ENCODE measurements around the gene ACTG2.

The ACTG2 gene

DNA sequence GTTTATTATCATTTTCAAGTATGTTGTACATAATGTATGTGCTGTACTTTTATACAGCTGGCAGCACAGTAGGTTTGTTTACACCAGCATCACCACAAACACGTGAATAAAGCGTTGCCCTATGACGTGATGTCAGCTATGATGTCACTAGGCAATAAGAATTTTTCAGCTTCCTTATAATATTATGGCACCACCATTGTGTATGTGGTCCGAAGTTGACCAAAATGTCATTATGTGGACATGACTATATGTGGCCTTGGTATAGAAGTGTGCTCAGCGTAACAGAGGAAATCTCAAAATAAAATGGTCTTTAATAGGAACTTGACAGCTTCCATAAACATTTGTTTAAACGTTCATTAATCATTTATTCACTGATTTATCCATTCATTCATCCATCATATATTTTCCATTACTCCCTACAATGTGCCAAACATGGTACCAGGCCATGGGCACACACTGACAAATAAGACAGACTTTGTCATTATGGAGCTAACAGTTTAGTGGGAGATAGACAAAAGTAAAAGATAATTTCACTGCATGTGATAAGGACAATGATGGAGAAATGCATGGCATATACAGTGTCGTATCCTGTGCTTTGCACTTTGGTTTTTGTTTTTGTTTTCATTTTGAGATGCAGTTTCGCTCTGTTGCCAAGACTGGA, 18.9 kb downstream of the ACTG2 start:
- DNase-seq (ENCODE audit: extremely low read depth in 1 of 2, low read depth in 1 of 2), result no peak

DNA sequence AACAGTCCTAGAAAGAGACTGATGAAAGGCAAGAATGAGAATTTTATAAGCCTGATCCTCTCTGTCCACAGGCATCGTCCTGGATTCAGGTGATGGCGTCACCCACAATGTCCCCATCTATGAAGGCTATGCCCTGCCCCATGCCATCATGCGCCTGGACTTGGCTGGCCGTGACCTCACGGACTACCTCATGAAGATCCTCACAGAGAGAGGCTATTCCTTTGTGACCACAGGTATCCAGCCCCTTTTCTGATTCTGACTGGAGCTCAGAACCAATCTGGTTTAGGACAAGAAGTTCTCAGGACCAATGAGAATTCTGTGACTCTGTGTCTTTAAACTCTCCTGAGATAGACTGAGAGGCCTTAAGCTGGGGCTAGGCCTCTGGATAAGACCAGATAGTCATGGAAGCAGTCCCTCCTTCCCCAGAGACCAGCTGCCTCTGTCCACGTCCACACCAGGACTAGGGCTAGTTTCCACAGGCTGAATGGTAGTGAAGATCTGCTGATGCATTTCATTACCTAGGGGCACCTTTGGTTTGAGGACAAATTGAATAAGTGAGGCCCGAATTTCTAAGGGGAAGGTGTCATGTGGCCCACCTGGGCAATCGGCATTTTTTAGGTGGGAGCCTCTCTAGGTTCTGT, 20.7 kb downstream of the ACTG2 start:
- DNase-seq (ENCODE audit: extremely low read depth in 1 of 2, low read depth in 1 of 2), result no peak

DNA sequence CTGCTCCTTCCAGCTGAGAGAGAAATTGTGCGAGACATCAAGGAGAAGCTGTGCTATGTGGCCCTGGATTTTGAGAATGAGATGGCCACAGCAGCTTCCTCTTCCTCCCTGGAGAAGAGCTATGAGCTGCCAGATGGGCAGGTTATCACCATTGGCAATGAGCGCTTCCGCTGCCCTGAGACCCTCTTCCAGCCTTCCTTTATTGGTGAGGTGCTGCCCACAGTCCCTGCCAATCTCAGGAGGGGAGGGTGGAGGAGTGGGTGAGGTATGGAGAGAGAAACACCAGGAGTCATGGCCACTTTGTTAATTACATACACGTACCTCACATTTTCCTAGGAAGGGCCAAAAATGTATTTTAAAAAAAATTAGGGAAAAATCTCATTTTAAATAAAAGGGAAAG, 21.9 kb downstream of the ACTG2 start:
- no peak for DNase-seq (ENCODE audit: extremely low read depth in 1 of 2, low read depth in 1 of 2)

DNA sequence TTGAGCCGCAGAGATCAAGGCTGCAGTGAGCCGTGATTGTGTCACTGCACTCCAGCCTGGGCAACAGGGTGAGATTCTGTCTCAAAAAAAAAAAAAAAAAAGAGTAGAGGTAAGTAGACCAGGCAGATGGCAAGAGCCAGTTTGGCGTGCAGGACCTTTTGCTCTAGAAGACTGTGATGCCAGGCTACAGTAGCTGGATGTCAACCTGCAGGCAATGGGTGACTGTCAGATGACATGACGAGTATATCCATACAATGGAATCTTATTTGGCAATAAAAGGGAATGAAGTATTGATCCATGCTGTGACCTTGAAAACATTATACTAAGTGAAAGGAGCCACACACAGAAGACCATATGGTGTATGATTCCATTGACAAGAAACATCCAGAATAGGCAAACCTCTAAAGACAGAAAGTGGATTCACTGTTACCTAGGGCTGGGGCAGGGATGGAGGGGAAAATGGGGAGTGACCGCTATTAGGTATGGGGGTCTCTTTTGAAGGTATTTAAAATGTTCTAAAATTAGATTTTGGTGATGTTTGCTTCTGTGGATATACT, 22.7 kb downstream of the ACTG2 start:
- no peak for DNase-seq (ENCODE audit: extremely low read depth in 1 of 2, low read depth in 1 of 2)

DNA sequence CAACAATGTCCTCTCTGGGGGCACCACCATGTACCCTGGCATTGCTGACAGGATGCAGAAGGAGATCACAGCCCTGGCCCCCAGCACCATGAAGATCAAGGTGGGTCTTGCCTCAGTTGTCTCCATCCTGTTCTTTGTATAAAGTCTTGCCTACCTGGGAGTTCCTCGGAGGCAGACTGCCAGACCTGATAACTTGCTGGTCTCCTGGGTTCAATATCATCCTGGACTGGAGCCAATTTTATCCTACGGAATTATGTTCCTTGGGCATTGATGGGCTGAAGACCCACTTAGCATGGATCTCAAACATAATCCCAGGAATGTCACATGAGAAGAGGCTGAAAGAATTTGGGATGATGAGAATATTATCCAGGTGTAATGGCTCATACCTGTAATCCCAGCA, 23.9 kb downstream of the ACTG2 start:
- DNase-seq (ENCODE audit: extremely low read depth in 1 of 2, low read depth in 1 of 2), result no peak

DNA sequence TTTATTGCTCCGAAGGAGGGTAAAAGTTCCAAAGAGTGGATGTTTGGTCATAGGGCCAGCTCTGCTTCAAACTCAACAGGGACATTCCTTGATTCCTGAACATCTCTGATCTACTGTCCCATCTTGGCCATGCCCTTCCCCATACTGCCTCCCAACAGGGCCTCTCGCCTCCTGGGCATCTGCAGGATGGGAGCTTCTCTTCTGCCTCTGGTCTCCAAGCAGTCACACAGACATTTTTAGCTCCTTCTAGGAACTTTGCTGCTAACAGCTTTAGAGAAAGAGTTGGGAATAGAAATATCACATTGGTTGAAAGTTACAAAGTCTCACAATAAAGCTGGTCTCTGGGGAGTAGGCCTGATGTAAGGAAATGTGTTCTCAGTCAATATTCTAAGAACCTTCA, 24.5 kb downstream of the ACTG2 start:
- no peak for DNase-seq (ENCODE audit: extremely low read depth in 1 of 2, low read depth in 1 of 2)

DNA sequence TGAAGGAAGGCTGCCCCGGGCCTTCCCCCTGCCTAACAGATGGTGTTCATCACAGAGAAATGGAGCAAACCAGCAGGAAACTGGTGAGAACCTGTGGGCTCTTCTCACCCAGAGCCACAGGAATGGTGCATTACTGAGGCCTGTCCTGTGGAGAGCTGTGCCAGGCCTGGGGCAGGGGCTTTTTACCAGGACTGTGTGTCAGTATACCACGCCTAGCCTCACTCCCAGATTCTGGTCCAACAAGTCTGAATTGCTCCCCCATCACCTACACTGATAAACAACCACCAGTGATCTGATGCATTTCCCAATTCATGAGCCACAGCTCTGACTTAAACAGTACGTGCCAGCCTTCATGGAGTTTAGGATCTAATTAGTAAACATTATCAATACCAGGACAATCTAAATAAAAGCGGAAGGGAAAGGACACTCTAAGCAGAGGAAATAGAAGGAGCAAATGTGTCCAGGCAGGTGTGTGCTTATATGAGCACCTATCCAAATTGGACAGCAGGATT, 24.9 kb downstream of the ACTG2 start:
- DNase-seq (ENCODE audit: extremely low read depth in 1 of 2, low read depth in 1 of 2), result no peak

DNA sequence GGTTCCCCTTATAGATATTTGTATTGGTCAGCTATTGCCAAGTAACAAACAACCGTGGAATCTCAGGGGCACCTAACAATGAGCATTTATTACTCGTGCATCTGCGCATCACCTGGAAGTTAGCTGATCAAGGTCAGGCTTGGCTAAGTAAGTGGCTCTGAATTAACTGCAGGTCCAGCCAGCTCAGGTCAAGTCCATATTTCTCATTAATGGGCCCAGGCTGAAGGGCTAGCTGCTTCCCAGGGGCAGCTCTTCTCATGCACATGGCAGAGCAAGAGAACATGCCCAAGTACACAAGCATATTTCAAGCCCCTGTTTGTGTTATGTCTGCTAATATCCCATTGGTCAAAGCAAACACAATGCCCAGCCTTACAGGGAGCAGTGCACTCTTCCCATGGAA, 26.0 kb downstream of the ACTG2 start:
- no peak for DNase-seq (ENCODE audit: extremely low read depth in 1 of 2, low read depth in 1 of 2)

DNA sequence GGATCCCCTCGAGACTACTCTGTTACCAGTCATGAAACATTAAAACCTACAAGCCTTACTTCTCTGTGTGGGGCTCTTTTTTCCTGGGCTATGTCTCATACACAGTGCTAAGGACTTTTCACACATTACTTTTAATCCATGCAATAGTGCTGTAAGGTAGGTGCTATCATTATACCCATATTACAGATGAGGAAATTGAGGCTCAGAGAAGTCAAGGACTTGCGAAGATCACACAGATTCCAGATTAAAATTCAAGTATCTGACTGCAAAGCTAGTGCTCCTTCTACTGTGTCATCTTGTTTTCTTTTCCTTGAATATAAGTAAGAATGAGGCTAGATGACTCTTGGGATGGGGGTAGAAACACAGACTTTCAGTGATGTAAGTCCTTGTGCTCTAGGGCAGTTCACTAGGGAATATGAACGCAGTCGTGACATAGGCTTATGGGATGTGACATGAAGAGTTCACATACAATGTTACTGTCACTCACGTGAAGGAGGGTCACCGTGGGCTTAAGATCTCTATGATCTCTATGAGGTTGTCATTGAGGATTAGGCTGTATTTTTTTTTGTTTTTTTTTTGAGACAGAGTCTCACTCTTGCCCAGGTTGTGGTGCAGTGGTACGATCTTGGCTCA, 26.9 kb downstream of the ACTG2 start:
- DNase-seq (ENCODE audit: extremely low read depth in 1 of 2, low read depth in 1 of 2), result no peak

DNA sequence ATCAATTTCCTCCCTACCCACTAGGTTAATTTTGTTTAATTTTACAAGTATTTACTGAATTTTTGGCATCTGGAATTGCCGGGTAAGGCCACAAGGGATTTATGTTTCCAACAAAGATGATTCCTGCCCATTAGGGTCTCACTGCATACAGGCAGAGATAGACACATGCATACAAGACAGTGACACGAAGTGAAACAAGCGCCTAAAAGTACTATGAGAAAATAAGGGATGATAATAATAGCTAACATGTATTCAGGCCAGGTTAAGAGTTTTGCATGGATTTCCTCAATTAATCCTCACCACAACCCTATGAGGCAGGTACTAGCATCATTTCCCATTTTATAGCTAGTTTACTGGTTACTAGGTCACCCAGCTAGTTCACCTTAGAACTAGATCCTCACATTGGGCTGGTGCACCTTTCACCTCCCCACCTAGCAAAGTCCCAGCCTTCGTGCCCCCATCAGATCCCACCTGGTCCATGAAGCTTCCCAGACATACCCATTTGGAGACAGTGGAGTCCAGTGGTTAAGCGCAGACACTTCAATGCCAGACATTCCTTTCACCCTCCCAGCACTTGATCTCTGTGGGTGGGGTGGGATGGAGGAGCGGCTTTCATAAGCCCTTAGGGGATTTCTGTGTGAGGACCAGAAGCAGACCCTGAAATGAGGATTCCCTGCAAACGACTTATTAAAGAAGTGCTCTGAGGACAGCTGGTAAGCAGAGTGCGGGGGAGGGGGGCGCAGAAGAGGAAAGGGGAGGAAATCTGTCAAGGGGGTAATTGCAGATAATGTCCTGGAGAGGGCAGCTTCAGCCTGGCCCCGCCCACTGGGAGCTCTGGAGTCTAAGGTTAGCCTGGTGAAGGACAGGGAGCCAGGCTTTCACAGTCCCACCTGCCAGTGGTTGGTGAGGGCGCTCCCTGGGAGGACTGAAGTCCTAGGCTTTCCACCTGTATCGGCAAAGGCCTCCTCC, 28.1 kb downstream of the ACTG2 start:
- no peak for DNase-seq (ENCODE audit: extremely low read depth in 1 of 2, low read depth in 1 of 2)

DNA sequence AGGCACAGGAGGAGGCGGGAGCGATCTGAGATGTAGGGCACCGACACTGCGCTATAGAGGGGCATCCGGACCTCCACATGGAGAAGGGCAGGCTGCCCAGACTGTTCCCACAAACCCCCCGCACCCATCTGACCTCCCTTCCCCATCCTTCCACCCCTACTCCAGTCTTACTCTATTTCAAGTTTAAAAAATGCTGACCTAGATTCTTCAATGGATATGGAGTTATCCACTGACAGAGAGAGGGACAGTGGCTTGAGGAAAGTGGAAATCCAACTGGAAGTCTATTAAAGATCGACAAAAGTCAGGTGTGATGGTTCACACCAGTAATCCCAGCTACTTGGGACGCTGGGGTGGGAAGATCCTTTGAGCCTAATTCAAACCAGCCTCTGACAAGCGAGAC, 28.8 kb downstream of the ACTG2 start:
- DNase-seq (ENCODE audit: extremely low read depth in 1 of 2, low read depth in 1 of 2), result no peak

DNA sequence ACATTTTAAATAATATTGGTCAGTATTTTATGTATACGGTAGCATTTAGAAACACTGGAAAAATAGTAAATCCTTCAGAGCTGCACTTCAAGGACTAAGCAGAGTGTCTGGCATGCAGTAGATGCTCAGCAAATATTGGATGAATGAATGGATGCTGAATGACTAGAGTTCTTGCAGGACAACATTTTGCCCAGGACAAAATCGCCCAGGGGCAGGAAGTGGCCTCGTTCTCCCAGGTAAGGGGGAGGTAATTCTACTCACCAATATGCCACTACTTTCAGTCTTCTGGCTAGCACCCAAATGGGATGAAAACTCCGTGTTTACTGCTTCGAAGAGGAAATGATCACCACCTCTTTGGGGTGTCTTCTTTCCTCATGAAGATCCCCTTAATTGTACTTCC, 29.9 kb downstream of the ACTG2 start:
- no peak for DNase-seq (ENCODE audit: extremely low read depth in 1 of 2, low read depth in 1 of 2)

DNA sequence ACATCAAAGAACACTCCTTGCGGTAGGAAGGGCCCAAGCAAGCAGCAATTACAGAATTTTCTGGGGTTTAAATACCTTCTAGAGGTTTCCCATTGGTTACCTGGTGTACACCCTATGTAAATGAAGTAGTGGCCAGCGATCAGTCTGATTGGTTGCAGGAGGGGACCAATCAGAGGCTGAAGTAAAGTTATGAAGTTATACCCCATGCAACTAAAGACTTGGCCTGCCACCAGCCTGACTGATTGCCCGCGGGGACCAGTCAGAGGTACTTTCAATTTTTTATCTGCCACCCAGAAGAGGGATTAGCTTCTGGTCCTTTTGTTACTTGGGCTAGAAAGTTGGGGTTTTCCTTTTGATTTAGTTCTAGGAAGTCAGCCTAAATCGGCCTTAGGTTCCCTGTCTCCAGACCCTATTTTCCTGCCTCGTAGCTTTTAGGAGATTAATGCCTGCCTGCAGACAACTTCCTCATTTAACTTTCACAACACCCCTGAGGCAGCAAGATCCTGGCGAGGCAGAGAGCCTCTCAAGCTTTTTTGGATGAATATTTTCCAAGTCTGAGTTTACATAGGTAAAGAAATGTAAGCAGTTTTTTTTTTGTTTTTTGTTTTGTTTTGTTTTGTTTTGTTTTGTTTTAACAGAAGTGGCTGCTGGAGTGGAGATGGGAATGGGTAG, 32.4 kb downstream of the ACTG2 start:
- no peak for DNase-seq (ENCODE audit: extremely low read depth in 1 of 2, low read depth in 1 of 2)

DNA sequence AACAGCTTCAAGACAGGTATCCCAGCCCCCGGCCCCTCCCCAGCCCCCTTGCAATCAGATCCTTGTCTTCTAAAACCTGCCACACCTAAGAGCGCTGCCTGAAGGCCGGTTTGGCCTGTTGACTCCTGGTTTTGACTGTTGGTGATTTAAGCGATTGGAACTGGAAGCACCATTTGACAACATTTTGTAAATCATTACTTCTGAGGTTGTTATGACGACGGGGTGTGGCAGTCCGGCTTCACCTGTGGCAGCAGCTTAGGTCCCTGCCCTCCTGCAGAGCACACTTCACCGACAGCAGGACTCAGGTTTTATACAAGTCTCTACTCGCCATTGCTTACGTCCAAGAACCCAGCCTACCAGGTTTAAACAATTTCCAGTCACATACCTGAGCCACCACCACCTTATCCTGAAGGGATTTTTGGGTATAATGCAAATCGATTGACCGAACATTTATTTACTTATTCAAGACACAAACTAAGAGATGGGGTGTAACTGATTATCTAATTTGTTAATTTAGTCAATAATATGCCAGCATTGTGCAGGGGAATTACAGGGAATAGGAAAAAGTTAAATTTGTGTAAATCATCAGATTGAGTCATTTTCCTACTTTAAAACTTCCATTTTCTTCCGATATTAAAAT, 33.2 kb downstream of the ACTG2 start:
- no peak for DNase-seq (ENCODE audit: extremely low read depth in 1 of 2, low read depth in 1 of 2)

DNA sequence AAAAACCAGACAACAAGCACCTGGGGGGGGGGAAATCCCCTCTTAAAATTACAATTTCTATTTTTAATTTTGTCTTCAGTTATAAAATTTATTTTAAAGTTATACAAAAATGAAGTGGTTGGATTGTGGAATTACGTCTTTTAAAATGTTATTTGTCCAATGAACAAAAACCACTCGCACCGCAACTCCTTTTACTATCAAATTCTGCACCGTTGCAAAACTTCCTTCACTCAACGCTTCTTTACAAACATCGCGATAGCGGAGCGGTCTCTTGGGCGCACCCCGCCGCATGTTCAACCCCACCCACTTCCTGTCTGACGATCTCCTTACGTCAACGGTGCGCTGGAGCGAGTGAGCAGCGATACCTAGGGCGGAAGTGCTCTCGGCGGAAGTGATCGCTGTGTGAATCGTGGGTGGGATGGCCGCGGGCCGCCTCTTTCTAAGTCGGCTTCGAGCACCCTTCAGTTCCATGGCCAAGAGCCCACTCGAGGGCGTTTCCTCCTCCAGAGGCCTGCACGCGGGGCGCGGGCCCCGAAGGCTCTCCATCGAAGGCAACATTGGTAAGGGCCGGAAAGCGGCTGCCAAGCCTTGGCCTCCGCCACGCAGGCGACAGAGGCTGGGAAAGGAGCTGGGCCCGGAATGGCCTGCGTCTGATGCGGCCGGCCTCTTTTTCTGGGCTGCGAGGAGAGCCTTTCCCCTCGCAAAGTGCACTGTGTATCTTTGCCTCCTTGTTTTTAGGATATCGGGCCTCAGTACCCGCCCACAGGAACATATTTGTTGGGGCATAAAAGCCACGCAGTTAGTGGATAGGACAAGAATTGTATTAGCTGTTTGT, 33.9 kb downstream of the ACTG2 start, which contains the start of gene DGUOK:
Gene DGUOK, plus strand, starts transcription at position 388 of the 835 bp plus-strand sequence. Its CDS starts 31 bp downstream, at position 419.
- DNase-seq (ENCODE audit: extremely low read depth in 1 of 2, low read depth in 1 of 2), result peak; percentile 93 to 98

DNA sequence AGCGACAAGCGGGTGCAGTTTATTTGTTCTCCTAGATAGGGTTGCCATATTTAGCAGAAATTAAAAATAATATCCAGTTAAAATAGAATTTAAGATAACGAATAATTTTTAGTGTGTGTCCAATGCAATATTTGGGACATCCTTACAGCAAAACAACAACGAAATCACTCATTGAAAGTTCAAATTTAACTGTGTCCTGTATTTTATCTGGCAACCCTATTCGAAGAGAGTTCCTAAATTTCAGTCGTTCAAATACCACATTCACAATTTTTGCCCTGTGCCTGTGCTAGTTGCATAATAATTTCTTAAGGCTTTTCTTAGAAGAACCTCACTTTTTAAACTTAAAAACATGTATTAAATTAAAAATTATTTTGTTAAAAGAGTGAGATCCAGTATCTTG, 34.5 kb downstream of the ACTG2 start:
- no peak for DNase-seq (ENCODE audit: extremely low read depth in 1 of 2, low read depth in 1 of 2)

DNA sequence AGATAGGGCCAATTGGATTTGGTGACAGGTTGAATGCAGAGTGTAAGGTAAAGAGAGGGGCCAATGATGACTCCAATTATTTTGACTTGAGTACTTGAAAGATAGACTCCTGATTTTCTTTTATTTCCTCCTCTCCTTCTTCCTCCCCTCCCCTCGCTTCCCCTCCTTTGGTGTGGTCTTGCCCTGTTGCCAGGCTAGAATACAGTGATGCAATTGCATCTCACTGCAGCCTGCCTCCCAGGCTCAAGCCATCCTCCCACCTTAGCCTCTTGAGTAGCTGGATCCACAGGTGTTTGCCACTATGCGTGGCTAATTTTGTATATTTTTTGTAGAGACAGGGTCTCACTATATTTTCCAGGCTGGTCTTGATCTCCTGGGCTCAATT, 36.1 kb downstream of the ACTG2 start:
- no peak for DNase-seq (ENCODE audit: extremely low read depth in 1 of 2, low read depth in 1 of 2)

DNA sequence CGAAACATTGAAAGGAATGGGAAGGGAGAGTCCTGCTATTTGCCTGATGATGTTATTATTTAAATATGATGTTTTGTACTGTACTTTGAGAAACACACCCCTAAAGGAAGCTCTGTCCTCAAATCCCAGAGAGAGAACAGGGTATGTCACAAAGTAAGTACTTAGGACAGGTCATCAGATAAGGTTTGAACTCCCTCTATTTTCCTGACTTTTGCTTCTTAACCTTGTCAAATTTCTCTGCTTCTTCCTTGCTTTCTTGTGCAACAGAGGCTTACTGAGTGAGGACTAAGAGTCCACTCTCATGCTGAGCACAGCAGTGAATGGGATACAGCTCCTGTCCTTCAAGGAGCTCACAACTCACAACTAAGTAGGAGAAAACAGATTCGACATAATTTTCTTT, 37.6 kb downstream of the ACTG2 start:
- DNase-seq (ENCODE audit: extremely low read depth in 1 of 2, low read depth in 1 of 2), result no peak

Data from stimulated activated CD8-positive, alpha-beta memory T cell treated with anti-CD3 and anti-CD28 coated beads, Interleukin-7, amount 100 ng/mL, for 48 hours (primary cell).